ENCODE results near the gene AGPS.

The AGPS gene

DNA sequence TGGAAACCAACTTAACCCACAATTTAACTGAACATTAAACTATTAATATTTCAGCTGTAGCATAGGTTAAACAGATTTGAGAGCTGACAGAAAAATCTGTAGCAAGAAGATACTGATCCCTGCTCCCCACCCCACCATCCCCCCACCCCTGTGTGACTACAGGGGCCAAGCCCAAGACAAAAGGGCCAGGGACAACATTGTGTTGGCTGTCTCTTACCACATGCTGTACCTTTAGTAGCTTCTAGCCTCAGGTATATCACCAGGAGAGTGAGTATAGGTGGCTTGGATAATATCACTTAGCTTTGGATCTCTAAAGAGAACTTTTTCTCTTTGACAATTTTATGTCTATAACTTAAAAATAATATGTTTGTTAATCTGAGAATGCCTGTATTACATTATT, 140.7 kb downstream of the AGPS start:
- no peak for DNase-seq

DNA sequence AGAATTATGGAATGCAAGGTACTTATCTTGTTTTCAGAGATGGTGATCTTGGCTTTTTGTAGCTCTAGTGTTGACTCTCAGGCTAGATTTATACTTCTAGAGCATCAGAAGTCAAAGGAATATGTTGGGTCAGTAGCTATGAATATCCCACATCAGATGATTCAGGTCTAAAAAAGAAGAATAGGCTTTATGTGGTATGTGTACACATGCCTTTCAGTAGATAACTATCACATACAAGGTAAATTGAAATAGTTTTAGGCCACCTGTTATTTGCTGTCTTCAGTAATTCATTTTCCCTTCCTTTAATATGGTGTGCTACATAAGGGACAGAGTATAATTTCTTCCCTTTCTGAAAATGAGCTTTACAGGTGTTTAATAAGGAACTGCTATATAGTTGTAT, 142.4 kb downstream of the AGPS start:
- DNase-seq = no peak

DNA sequence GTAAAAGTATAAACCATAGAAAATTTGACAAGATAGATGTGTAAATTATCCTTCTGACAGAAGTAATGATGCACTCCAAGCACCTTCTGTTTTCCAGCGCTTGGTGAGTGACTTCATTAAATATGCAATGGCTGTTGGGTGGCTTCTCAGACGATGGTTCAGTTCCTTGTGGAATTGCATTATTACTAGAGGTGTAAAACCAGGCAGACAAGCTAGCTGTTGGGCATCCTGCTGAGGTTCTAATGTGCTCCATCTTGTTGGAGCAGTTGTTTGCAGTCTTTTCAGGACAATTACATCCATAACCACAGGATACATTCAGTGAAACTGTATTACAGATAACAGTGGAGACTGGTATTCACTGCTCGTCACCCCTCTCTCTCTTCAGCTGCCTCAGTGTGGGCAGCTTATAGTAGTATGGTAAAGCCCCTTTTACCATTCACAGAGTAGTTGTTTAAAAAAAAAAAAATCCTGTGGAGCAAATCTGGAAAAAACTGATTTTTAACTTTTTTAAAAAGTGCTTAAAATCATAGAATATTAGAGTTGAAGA, 143.5 kb downstream of the AGPS start:
- no peak for DNase-seq

DNA sequence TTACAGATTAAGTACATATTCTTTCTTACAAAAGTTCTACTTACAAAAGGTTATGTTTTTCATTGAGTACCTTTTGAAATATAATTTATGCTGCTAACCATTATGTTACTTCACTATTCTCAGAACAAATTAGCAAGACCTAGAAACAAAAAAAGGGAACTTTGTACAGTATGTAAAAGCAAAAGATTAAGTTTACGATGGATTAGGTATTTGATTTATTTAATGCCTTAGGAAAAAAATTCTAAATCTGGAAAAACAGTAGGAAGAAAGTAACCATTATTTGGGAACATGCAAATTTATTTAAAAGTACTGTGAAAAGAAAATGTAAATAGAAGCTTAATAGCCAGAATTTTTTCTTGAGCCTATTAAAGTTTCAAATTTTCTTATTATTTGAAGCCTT, 144.6 kb downstream of the AGPS start:
- DNase-seq = no peak

- no peak for DNase-seq
These were observed 145.1 kb downstream of the AGPS start for GRCh38 chr2:177537636-177538035.

DNA sequence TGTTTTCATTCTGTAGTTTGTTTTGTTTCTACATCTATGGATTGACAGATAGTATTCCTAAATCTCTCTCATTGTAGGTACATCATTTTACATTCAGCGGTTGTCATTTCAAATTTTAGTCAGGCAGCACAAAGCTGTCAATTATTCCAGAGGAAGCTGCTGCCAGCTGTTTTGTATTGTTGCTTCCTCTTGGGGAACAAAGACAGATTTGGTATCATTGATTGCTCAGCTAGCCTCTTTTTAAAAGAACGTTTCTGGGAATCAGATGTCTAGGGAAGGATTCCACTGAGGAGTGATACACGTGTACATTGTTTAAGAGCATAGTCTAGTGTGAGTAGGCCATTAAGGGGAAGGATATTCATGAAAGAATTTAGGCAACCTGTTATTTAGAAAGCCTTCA, 145.8 kb downstream of the AGPS start:
- no peak for DNase-seq

- no peak for DNase-seq
These were observed 147.7 kb downstream of the AGPS start for GRCh38 chr2:177540283-177540682.

- no peak for DNase-seq
These were observed 148.9 kb downstream of the AGPS start for GRCh38 chr2:177541258-177541991.

DNA sequence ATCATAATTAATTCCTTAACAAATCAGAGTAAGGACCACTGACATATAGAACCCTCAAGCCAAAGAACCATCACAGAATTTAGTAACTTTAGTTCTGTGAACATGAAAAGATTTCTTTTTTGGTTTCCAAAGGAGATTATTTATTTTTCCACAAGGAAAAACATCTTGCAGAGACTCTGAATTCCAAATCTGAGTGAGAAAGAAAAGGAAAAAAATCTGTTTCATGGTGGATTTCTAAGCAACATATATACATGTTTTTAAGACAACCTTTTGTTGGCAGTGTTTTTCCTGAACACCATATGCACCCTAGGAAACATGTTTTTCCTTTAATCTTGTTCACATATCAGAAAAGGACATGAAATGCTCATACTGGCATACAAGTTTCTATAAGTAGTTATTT, 149.8 kb downstream of the AGPS start:
- DNase-seq = no peak

- DNase-seq = peak; percentile 93
These were observed 150.6 kb downstream of the AGPS start for GRCh38 chr2:177543007-177543760.

DNA sequence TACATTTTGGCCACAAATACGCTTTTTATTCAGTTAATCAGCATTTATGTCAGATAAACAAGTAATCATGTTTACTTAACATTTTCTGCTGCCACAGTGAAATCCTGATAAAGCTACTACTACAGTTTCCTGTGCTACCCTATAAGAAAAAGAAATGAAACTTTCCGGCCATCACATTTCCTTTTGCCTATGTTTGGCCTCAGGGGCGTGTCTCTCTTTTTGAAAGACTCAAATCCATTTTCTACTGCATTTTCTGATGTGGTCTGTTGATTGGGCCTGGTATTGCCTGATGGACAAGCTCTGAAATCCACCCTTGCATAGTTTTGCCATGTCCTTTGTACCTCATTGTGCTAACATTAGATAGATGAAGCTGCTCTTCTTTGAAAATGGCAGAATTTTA, 152.6 kb downstream of the AGPS start:
- no peak for DNase-seq

- peak; percentile 35 for DNase-seq
These were observed 153.5 kb downstream of the AGPS start for GRCh38 chr2:177545981-177546585.

- no peak for DNase-seq
These were observed 154.5 kb downstream of the AGPS start for GRCh38 chr2:177547122-177547521.

DNA sequence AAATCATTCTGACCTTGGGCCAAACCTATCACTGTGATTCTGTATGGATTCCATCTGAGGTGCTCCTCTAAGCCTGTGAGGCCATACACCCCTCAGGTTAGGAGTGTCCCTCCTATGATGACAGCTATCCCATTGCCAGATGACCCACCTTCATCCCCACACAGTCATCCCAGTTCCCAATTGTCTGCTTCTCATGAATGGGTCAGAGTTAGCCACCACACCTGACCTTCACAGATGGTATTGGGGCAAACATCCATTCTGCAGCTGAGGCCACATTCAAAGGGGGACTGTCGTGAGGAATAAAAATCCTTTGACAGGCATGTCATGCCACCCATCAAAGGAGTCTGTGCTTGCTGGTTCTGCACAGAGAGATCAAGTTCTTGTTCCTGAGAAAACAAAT, 155.2 kb downstream of the AGPS start:
- DNase-seq = no peak

GRCh38 chr2:177548636-177549035, 156.1 kb downstream of the AGPS start:
- no peak for DNase-seq

GRCh38 chr2:177549171-177549570, 156.6 kb downstream of the AGPS start:
- no peak for DNase-seq

DNA sequence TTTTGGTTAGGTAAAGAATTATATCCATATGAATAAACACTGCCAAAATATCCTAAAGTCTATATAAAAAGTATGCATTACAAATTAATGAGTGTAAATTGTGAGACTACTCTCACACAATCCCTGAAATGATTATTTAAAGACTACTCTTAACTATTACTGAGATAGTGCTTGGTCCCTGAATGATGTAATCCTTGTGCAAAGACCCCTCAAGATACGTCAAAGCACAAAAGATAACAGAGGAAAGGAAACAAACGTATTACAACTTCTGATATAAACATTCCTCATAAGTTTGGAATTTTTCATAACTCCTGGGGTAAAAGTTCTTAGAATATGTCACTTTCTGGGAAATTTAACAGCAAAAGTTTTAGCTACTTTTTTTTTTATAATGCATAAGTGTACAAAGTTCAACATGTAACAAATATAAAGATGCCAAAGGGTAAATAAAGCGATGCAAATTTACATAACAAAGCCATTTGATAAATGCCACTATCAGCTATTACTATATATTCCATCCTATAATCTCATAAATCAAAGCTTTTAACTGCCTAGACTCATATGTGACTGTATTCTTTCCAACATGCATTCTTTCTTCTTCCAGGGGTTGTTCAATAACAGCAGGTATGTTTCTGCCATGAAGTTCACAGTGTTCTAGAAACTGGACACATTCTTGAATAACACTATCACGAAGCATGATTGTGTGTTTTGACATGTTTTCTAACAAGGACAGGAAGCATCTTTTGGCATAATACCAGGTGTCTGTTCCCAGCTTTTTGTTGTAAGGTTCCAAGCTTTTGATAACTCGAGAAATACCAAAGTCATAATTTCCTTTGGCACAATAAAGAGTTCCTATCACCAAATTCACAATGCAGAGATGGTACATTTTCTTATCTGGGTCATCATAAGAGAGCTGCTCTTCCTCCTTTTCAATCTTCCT, 158.0 kb downstream of the AGPS start:
- DNase-seq = peak; percentile 45

GRCh38 chr2:177551360-177551759, 158.8 kb downstream of the AGPS start:
- peak; percentile 59 for DNase-seq

GRCh38 chr2:177551989-177552421, 159.4 kb downstream of the AGPS start:
- DNase-seq = peak; percentile 7

DNA sequence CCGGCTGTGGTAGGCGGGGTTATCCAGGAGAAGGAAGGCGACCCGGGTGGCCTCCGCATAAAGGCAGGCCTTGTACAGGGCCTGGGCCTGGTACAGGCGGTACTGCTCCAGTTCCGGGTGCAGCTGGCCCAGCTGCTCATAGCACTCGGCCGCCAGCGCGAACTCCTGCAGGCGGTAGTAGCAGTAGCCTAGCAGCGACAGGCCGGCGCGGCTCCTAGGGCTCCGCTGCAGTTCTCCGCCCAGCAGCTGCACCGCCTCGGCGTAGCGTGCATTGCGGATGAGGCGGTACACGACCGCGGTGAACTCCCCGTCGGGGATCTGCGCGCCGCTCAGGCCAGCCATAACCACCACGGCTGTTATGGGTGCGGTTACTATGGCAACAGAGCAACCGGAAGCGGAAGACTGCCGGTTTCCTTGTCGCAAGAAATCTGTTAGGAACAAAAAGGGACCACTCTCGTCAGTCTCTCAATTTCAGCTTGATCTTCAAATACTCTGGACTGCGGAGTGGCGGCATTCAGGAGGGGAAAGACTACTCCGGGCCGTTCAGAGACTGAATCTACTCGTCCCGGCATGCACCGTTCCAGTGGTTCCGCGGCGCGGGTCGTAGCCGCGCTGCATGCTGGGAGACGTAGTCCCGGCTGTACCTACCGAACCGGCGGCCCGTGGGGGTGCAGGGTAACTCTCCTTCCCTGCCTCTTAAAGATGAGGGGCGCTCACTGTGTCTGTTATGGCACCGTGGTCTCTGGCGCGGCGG, 160.0 kb downstream of the AGPS start:
- DNase-seq = peak; percentile 89

GRCh38 chr2:177553176-177553884, 160.8 kb downstream of the AGPS start:
- peak; percentile 24 for DNase-seq

All from fibroblast of skin of right biceps (primary cell).